Stomach smooth muscle (tissue), 2 donors: Measurements from ENCODE around the gene KRTAP4-16.
"Not testable (repeated sequence)": the region's sequence is repeated elsewhere in the genome, so short reads cannot be mapped to it uniquely, and the experiment has no call there.

ENCODE experiments used
- H3K27ac ChIP-seq: one replicate; pipeline ENCODE4 v1.7.0; 2013; ENCODE audit warnings: mild to moderate bottlenecking, low read length, inconsistent platforms
- H3K27me3 ChIP-seq, 2 donors: one replicate each; pipeline ENCODE4 v1.7.0; 2013; ENCODE audit warnings: low read length in 2 of 2; ENCODE audit not compliant: insufficient read depth in 2 of 2, control insufficient read depth in 1 of 2
- H3K36me3 ChIP-seq, 2 donors: one replicate each; pipeline ENCODE4 v1.7.0; 2013; ENCODE audit warnings: low read length in 2 of 2; ENCODE audit not compliant: control insufficient read depth in 2 of 2, insufficient read depth in 2 of 2
- H3K4me1 ChIP-seq: one replicate; pipeline ENCODE4 v1.7.0; 2013; ENCODE audit warnings: low read length; ENCODE audit not compliant: control insufficient read depth, insufficient read depth
- H3K4me3 ChIP-seq, 2 donors: one replicate each; pipeline ENCODE4 v1.7.0; 2013; ENCODE audit warnings: low read length in 2 of 2
- H3K9ac ChIP-seq, 2 donors: one replicate each; pipeline ENCODE4 v1.7.0; 2013; ENCODE audit warnings: low read length in 2 of 2, mild to moderate bottlenecking in 1 of 2
- H3K9me3 ChIP-seq, 2 donors: one replicate each; pipeline ENCODE4 v1.7.0; 2013; ENCODE audit warnings: low read length in 2 of 2; ENCODE audit not compliant: control insufficient read depth in 2 of 2
- donor health status: healthy.
- donor health status: Pancreatic carcinoma.

KRTAP4-16 gene

DNA sequence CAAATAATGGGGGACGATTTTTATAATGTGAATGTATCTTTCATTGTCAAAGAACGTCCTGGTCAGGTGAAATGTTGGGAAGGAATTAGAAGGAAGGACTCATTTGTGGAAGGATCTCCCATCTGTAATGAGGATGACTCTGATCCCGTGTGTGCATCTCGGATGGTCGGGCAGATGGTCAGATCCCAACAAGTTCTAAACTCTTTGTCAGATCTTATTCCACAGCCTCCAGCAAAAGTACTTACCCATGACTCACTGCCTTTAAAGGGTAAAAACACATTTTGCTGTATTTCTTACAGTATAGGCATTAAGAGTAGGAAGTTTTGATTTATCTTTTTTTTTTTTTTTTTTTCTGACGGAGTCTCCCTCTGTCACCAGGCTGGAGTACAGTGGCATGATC lies 3.5 kb downstream of the KRTAP4-16 start:
- Histone ChIP-seq H3K4me1 (no peaks in the 10 kb centered on the region), H3K27ac (no peak overlapping the region)

DNA sequence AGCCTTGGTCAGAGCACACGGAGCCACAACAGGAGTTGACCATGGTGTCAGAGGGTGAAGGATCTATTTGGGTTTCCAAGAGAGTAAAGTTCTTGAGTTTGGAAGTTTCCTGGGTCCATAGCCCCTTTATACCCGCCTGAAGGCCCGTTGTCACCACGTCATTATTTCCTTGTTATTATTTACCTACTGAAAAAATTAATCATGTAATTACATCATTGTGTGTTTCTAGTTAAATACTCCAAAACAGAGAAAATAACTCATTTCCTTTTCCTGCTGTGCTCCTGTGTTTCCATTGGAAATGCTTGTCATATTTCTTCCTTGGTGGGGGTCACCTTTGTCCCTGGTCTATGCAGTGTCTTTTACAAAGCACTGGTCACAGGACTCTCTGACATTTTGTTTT lies 4.0 kb downstream of the KRTAP4-16 start, which contains the start of gene KRTAP4-8:
KRTAP4-8 (minus strand) TSS at position 101 of the 400 bp plus-strand sequence; CDS start at position 43, 58 bp downstream.
- Histone ChIP-seq H3K36me3 (no peaks in the 10 kb centered on the region), H3K9me3 (no peaks in the 10 kb centered on the region), H3K27ac (no peak within 1 kb of the TSS), H3K27me3 (no peaks in the 10 kb centered on the region), H3K4me3 (no peak within 1 kb of the TSS), H3K4me1 (no peaks in the 10 kb centered on the region), H3K9ac (no peak within 1 kb of the TSS)

More for the DNA sequence above, 3.5 kb downstream of the KRTAP4-16 start:
- Histone ChIP-seq H3K9ac (no peak overlapping the region), H3K9me3 (no peaks in the 10 kb centered on the region), H3K36me3 (no peaks in the 10 kb centered on the region), H3K27me3 (no peaks in the 10 kb centered on the region), H3K4me3 (no peak overlapping the region)

DNA sequence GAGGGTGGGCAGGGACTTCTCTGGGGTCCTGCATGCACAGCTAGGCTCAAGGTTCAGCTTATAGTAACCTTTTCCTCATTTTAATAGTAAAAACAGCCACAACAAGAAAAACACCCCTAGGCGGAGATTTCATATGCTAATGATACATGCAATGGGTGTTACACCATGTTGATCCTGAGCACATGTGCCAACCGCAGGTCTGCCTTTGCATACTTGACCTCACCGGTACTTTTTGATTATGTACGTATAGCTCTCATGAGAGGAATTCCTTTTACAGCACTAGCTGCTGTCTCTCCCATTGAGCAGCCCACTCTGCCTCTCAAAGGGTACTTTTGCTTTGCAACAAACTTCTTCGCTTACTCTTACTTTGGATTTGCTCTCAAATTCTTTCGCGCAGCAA lies 6.0 kb downstream of the KRTAP4-16 start:
- Histone ChIP-seq H3K9ac (no peak overlapping the region), H3K4me1 (no peaks in the 10 kb centered on the region), H3K36me3 (no peaks in the 10 kb centered on the region), H3K27ac (no peak overlapping the region), H3K9me3 (no peaks in the 10 kb centered on the region), H3K4me3 (no peak overlapping the region), H3K27me3 (no peaks in the 10 kb centered on the region)

DNA sequence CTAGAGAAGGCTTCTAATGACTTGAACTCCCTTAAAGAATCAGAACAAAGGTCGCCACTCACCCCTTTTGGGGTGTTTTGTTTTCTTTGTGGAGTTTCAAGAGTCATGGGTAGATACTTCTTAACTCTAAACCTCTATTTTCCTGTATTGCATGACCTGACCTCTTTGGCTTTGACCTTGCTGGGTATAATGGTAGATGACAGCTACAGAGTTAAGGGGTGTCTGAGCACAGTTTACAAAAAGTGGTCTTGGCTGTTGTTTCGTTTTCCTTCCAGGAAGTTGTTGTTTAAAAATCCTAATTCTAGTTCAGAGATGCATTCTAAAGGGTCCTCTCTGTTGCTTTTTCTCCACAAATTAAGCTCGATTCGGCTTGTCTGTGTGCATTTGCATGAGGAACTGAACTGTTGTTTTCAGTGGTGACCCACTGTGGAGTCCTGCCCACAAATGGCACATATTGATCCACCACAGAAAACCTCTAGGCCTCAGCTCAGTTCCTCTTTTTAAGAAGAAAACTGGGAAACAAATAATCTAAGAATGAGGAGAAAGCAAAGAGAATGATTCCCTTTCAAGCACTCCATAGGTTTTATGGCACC lies 13.2 kb downstream of the KRTAP4-16 start:
- not testable (repeated sequence) for H3K27me3 ChIP-seq, H3K27ac ChIP-seq, H3K36me3 ChIP-seq, H3K9me3 ChIP-seq, H3K4me3 ChIP-seq, H3K9ac ChIP-seq, H3K4me1 ChIP-seq

DNA sequence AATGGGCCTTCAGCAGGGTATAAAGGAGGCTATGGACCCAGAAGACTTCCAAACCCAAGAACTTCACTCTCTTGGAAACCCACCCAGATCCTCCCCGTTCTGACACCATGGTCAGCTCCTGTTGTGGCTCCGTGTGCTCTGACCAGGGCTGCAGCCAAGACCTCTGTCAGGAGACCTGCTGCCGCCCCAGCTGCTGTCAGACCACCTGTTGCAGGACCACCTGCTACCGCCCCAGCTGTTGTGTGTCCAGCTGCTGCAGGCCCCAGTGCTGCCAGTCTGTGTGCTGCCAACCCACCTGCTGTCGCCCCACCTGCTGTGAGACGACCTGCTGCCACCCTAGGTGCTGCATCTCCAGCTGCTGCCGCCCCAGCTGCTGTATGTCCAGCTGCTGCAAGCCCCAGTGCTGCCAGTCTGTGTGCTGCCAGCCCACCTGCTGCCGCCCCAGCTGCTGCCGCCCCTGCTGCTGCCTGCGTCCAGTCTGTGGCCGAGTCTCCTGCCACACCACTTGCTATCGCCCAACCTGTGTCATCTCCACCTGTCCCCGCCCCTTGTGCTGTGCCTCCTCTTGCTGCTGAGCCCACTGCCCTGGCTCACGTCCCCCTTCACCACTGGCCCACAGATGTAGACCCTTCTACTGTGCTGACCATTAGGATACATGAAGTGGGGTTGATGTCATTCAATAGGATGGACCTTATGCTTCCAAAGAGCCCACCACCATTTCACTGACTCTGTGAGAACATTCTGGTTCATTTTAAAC lies 17.7 kb downstream of the KRTAP4-16 start, which contains the start of gene KRTAP4-7:
KRTAP4-7 (plus strand) TSS at position 51 of the 757 bp plus-strand sequence; CDS start at position 108, 57 bp downstream.
- H3K9ac ChIP-seq, H3K27ac ChIP-seq, H3K36me3 ChIP-seq, H3K27me3 ChIP-seq, H3K4me3 ChIP-seq, H3K4me1 ChIP-seq, H3K9me3 ChIP-seq: not testable (repeated sequence)

DNA sequence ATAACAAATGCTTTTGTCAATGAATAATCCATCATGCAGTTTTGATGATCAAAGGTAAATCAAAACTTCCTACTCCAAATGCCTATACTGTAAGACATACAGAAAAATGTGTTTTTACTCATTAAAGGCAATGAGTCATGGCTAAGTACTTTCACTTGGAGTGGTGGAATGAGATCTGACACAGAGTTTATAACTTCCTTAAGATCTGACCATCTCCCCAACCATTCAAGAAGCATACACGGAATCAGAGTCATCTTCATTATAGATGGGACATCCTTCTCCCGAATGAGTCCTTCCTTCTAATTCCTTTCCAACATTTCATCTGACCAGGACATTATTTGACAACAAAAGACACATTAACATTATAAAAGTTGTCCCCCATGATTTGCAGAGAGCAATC lies 18.6 kb downstream of the KRTAP4-16 start:
- H3K9ac ChIP-seq, H3K4me1 ChIP-seq, H3K9me3 ChIP-seq, H3K36me3 ChIP-seq, H3K4me3 ChIP-seq, H3K27ac ChIP-seq, H3K27me3 ChIP-seq: not testable (repeated sequence)

- no peak overlapping the region for H3K4me3 ChIP-seq
- no peaks in the 10 kb centered on the region for H3K9me3 ChIP-seq
- no peak overlapping the region for H3K9ac ChIP-seq
- H3K4me1 ChIP-seq = no peaks in the 10 kb centered on the region
- H3K27me3 ChIP-seq = no peaks in the 10 kb centered on the region
- H3K36me3 ChIP-seq = no peaks in the 10 kb centered on the region
- H3K27ac ChIP-seq = no peak overlapping the region
Observed at GRCh38 chr17:41082626-41083025, 19.4 kb downstream of the KRTAP4-16 start.

DNA sequence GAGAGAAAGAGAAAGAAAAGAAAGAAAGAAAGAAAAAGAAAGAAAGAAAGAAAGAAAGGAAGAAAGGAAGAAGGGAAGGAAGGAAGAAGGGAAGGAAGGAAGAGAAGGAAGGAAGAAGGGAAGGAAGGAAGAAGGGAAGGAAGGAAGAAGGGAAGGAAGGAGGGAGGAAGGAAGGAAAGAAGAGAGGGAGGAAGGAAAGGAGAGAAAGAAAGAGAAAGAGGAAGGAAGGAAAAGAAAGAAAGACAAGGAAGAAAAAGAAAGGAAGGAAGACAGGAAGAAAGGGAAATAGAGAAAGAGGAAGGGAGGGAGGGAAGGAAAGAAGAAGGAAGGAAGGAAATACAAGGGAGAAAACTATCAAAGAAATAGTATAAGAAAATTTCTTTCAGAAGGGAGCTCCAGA lies 25.2 kb downstream of the KRTAP4-16 start:
- Histone ChIP-seq H3K9ac (no peak overlapping the region), H3K4me3 (no peak overlapping the region), H3K9me3 (no peaks in the 10 kb centered on the region), H3K27ac (no peak overlapping the region), H3K36me3 (no peaks in the 10 kb centered on the region), H3K4me1 (no peaks in the 10 kb centered on the region), H3K27me3 (no peaks in the 10 kb centered on the region)

DNA sequence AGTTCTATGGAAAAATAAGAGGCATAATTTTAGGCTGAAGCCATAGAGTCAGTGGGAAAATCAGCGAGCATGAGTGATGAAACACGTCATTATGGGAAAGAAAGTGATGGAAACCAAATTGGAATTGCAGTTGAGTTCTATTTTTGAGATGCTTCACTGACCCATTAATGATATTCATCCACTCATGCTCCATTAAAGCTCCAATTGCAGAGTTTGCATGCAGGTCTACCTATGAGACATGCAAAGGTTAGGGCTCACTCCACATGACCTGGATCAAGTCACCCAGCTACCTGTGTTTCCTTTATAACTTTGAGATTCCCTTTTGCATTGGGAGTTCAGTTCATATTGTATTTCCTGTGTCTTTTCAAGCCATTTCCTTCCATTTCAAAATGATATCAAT lies 28.3 kb downstream of the KRTAP4-16 start:
- Histone ChIP-seq H3K4me1 (no peaks in the 10 kb centered on the region), H3K27ac (no peak overlapping the region), H3K36me3 (no peaks in the 10 kb centered on the region), H3K9me3 (no peaks in the 10 kb centered on the region), H3K4me3 (no peak overlapping the region), H3K9ac (no peak overlapping the region), H3K27me3 (no peaks in the 10 kb centered on the region)

DNA sequence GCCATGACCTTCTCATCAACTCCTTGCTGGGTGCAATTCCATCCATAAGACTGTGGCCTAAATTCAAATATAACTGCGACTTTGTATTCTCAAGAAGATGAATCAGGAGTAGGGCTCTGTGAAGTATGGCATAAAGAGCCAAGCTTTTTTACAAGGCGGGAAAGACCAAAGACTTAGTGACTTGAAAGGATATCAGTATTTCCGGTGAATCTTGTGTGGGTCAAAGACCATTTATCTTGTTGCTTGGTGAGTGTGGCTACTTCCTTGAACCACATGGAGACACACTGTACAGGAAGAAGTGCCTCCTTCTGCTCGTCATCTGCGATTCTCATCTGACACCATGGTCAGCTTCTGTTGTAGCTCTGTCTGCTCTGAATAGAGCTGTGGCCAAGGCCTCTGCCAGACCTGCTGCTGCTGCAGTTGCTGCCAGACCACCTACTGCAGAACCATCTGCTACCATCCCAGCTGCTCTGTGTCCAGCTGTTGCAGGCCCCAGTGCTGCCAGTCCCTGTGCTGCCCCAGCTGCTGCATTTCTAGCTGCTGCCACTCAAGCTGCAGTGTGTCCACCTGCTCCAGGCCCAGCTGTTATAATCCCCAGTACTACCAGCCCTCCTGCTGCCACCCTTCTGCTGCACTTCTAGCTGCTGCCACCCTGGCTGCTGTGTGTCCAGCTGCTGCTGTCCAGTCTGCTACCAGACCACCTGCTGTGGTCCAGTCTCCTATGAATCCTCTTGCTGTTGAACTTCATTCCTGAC lies 30.2 kb downstream of the KRTAP4-16 start:
- Histone ChIP-seq H3K9me3 (no peaks in the 10 kb centered on the region), H3K9ac (no peak overlapping the region), H3K36me3 (no peaks in the 10 kb centered on the region), H3K27ac (no peak overlapping the region), H3K4me3 (no peak overlapping the region), H3K27me3 (no peaks in the 10 kb centered on the region), H3K4me1 (no peaks in the 10 kb centered on the region)
